Measurements from ENCODE around the gene SPG7. TPM values are rescaled to one million over a fixed set of nuclear protein-coding genes. Genes with fewer than 3 reads are reported as not detected.
A peak's percentile ranks its signal among the peaks of the same experiment; 100 is the strongest.

Gene SPG7
- total RNA-seq, 1 experiment from 2014 or later: 119 TPM

GRCh38 chr16:89523680-89524344, 15.6 kb downstream of the SPG7 start:
- Histone ChIP-seq H3T11ph (ENCODE audit: low read length) (no peak overlapping the region), H2BK120ac (ENCODE audit: low read depth, low read length, poor library complexity, severe bottlenecking) (no peak overlapping the region), H3K27me3 (ENCODE audit: insufficient read depth, low read length) (no peaks in the 10 kb centered on the region; the same call in 1 of the 2 replicates), H3K14ac (ENCODE audit: insufficient read depth, low read length) (no peak overlapping the region), H3K79me1 (ENCODE audit: insufficient read depth, low read depth, low read length, poor library complexity, severe bottlenecking) (peaks cover 2% of the 10 kb centered on the region), H4K5ac (ENCODE audit: insufficient read length, low read depth, low read length) (no peak overlapping the region), H3K18ac (ENCODE audit: insufficient read length, low read depth, low read length) (no peak overlapping the region), H3K4me1 (ENCODE audit: insufficient read depth, low read length) (no peaks in the 10 kb centered on the region), H3K4me2 (ENCODE audit: insufficient read depth, insufficient read length, low read length) (no peak overlapping the region), H3K4ac (ENCODE audit: low read depth, low read length) (no peak overlapping the region), H4K20me1 (ENCODE audit: control insufficient read depth, insufficient read depth, insufficient read length) (peaks cover 2% of the 10 kb centered on the region), H4K8ac (replicated peaks; ENCODE audit: insufficient read length, low read depth, low read length) (no peak overlapping the region), H3K23me2 (ENCODE audit: insufficient read length, low read depth, low read length, poor library complexity, severe bottlenecking) (no peaks in the 10 kb centered on the region), H2BK5ac (ENCODE audit: insufficient read length, low read length) (no peak overlapping the region), H2BK15ac (ENCODE audit: low read depth, low read length) (no peak overlapping the region), H2BK12ac (ENCODE audit: insufficient read length, low read depth, low read length) (no peak overlapping the region), H2BK20ac (ENCODE audit: low read depth, low read length, poor library complexity, severe bottlenecking) (no peak overlapping the region), H3K9ac (ENCODE audit: extremely low read depth, insufficient read length, low read length) (no peak overlapping the region), H3K56ac (ENCODE audit: insufficient read length, low read depth, low read length) (no peak overlapping the region), H4K91ac (ENCODE audit: insufficient read length, low read depth, low read length) (no peak overlapping the region), H3K9me3 (ENCODE audit: control insufficient read depth, low read depth, low read length) (no peaks in the 10 kb centered on the region), H3K79me2 (ENCODE audit: insufficient read depth, low read length) (peaks cover 6% of the 10 kb centered on the region; the same call in 1 of the 2 replicates), H2AFZ (ENCODE audit: low read length) (no peak overlapping the region), H2AK5ac (ENCODE audit: insufficient read length, low read length) (no peak overlapping the region), H3K27ac (ENCODE audit: insufficient read length, low read depth, low read length) (no peak overlapping the region), H3K23ac (ENCODE audit: insufficient read length, low read depth, low read length) (no peak overlapping the region)
- peaks cover 54 to 93% (median 86%) of the 10 kb centered on the region in 3 experiments; a peak in 6 of 7 replicates for H3K36me3 Mint-ChIP-seq (ENCODE audit: insufficient read depth in 1 of 3, low read depth in 3 of 3)
- DNase-seq: no peak
- no CpG with 5 or more reads among the region's 32 CpGs for WGBS (ENCODE audit: extremely low coverage, insufficient read length, low lambda C conversion rate)
- peaks cover 6 to 7% of the 10 kb centered on the region in 2 experiments; a peak in 2 of 4 replicates for H3K4me1 Mint-ChIP-seq
- H3K27ac Mint-ChIP-seq: no peak overlapping the region; a peak in 1 of 7 replicates
- H3K9me3 Mint-ChIP-seq: no peaks in the 10 kb centered on the region
- no peaks in the 10 kb centered on the region for H3K27me3 Mint-ChIP-seq (ENCODE audit: low read depth)
- TF ChIP-seq CTCF (conservative IDR thresholded peaks at IDR 0.05): no peak
- H3K4me3 Mint-ChIP-seq: peak overlapping the region in 1 of 2 experiments; percentile 38; a peak in 1 of 5 replicates
